Mammary epithelial cell (primary cell): ENCODE results near the gene LYPD5.
"Not testable (repeated sequence)": the region's sequence is repeated elsewhere in the genome, so short reads cannot be mapped to it uniquely, and the experiment has no call there.

Source experiments
- CTCF ChIP-seq, 2 donors: IDR thresholded peaks in 1 of 2; conservative IDR thresholded peaks in 1 of 2; 2 replicates each; pipeline ENCODE4 v1.5.1; 2011 to 2012; ENCODE audit warnings: inconsistent platforms in 2 of 2, low read length in 2 of 2, mild to moderate bottlenecking in 2 of 2, control low read depth in 1 of 2, low read depth in 1 of 2; ENCODE audit not compliant: insufficient read depth in 1 of 2; ENCODE audit errors: extremely low read depth in 1 of 2
- EZH2 ChIP-seq: IDR thresholded peaks from 2 replicates; pipeline ENCODE4 v1.6.1; 2012; ENCODE audit warnings: low read length, inconsistent platforms, borderline replicate concordance

- TF ChIP-seq CTCF (conservative IDR thresholded peaks at IDR 0.05 in 1 of 2, IDR thresholded peaks at IDR 0.05 in 1 of 2; ENCODE audit: extremely low read depth in 1 of 2, insufficient read depth in 1 of 2, low read depth in 1 of 2, low read length in 2 of 2); EZH2: not testable (repeated sequence)
Measured at GRCh38 chr19:43806401-43806800, 4.2 kb upstream of the LYPD5 start.
